ENCODE results near the gene SALL4. TPM values are rescaled to one million over a fixed set of nuclear protein-coding genes. Genes with fewer than 3 reads are reported as not detected.
"Not testable (repeated sequence)": the region's sequence is repeated elsewhere in the genome, so short reads cannot be mapped to it uniquely, and the experiment has no call there.

The SALL4 gene
- total RNA-seq (2014; rRNA removed; shearing (Covaris generic)), result not detected in 2 replicates

GRCh38 chr20:51802170-51802751 is at the start of gene SALL4:
Gene SALL4, minus strand, starts transcription at chr20:51802521. Its CDS starts 113 bp downstream, at chr20:51802408.
- Histone ChIP-seq H3K4me3 (no peak within 1 kb of the TSS), H3K27me3 (peaks cover 10% of the 10 kb centered on the region; the same call in 1 of the 2 replicates), H3K9me3 (replicated peaks) (no peaks in the 10 kb centered on the region), H3K4me1 (no peaks in the 10 kb centered on the region), H3K36me3 (no peaks in the 10 kb centered on the region), H3K27ac (no peak within 1 kb of the TSS)
- no peak for DNase-seq

GRCh38 chr20:51848346-51848745 is 46.0 kb upstream of the SALL4 start:
- Histone ChIP-seq H3K4me3 (no peak overlapping the region), H3K4me1 (no peaks in the 10 kb centered on the region), H3K27ac (no peak overlapping the region), H3K36me3 (no peaks in the 10 kb centered on the region), H3K9me3 (replicated peaks) (no peaks in the 10 kb centered on the region), H3K27me3 (no peaks in the 10 kb centered on the region)
- DNase-seq, result no peak

GRCh38 chr20:51840865-51841264 is 38.5 kb upstream of the SALL4 start:
- H3K36me3 ChIP-seq, result no peaks in the 10 kb centered on the region
- no peaks in the 10 kb centered on the region for H3K9me3 ChIP-seq (replicated peaks)
- H3K27me3 ChIP-seq, result 0 out of 2 replicates have a peak, but pooled peaks cover under 1% of the 10 kb centered on the region
- H3K4me3 ChIP-seq, result no peak overlapping the region
- H3K4me1 ChIP-seq, result no peaks in the 10 kb centered on the region
- no peak overlapping the region for H3K27ac ChIP-seq
- no peak for DNase-seq

GRCh38 chr20:51837876-51838420 is 35.6 kb upstream of the SALL4 start:
- H3K9me3 ChIP-seq (replicated peaks), result no peaks in the 10 kb centered on the region
- H3K27ac ChIP-seq, result no peak overlapping the region
- peaks cover 26% of the 10 kb centered on the region for H3K27me3 ChIP-seq
- H3K4me1 ChIP-seq, result no peaks in the 10 kb centered on the region
- H3K4me3 ChIP-seq, result no peak overlapping the region
- H3K36me3 ChIP-seq, result no peaks in the 10 kb centered on the region
- no peak for DNase-seq

DNA sequence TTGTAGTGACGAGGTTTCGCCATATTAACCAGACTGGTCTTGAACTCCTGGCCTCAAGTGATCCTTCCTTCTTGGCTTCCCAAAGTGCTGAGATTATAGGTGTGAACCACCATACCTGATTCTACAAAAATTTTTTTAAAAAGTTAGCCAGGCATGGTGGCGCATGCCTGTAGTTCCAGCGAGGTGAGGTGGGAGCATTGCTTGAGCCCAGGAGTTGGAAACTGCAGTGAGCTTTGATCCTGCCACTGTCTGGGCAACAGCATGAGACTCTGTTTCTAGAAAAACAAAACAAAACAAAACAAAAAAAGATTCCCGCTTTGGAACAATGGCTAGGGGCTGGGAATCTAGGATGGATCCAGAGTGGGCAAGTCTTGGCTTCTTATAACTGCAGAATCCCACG is 35.1 kb upstream of the SALL4 start:
- no peak for DNase-seq
- no peak overlapping the region for H3K4me3 ChIP-seq
- no peaks in the 10 kb centered on the region for H3K36me3 ChIP-seq
- no peak overlapping the region for H3K27ac ChIP-seq
- H3K27me3 ChIP-seq, result peaks cover 27% of the 10 kb centered on the region
- no peaks in the 10 kb centered on the region for H3K9me3 ChIP-seq (replicated peaks)
- no peaks in the 10 kb centered on the region for H3K4me1 ChIP-seq

- H3K4me3 ChIP-seq, result no peak overlapping the region
- no peaks in the 10 kb centered on the region for H3K4me1 ChIP-seq
- H3K9me3 ChIP-seq (replicated peaks), result no peaks in the 10 kb centered on the region
- H3K36me3 ChIP-seq, result no peaks in the 10 kb centered on the region
- no peak for DNase-seq
- peaks cover 36% of the 10 kb centered on the region for H3K27me3 ChIP-seq
- no peak overlapping the region for H3K27ac ChIP-seq
Observed at GRCh38 chr20:51833326-51833725, 31.0 kb upstream of the SALL4 start.

DNA sequence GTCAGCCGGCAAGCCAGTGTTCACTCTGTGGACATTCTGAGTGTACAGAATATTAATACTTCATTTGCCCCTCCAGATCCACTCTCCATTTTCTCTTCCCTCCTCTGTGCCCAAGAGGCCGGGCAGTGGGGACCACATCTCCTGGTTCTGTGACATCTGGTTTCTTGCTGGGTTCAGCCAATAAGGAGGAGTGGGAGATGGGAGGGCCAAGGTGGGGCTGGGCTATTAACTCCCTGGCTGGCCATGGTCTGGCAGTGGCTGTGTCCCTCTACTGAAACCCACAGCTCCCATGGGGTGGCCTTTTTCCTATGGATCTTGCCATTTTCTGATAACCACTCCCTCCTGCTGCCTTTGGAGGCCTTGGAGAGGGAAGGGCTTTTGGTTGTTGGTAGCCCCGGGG is 30.0 kb upstream of the SALL4 start:
- no peaks in the 10 kb centered on the region for H3K4me1 ChIP-seq
- no peak overlapping the region for H3K27ac ChIP-seq
- no peak overlapping the region for H3K4me3 ChIP-seq
- no peaks in the 10 kb centered on the region for H3K9me3 ChIP-seq (replicated peaks)
- no peak for DNase-seq
- no peaks in the 10 kb centered on the region for H3K36me3 ChIP-seq
- peaks cover 36% of the 10 kb centered on the region for H3K27me3 ChIP-seq

DNA sequence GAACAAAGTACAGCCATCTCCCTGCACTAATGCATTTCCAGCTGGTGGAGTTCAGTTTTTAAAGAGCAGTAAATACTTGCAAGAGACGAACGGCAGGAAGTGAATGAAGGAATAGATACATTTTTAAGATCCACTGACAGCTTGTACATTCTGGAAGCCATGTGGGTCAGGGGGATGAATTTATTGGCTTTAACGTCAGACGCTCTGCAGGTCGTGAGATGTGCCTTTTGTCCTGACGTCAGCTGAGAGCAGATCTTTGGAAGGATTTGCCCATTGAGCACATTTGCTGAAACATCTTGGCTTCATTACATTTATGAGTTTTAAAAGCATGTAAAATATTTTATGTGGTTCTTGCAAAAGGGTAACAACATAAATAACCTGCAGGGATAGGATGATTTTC is 29.5 kb upstream of the SALL4 start:
- DNase-seq, result no peak
- Histone ChIP-seq H3K4me1 (no peaks in the 10 kb centered on the region), H3K4me3 (no peak overlapping the region), H3K27me3 (peaks cover 36% of the 10 kb centered on the region), H3K36me3 (no peaks in the 10 kb centered on the region), H3K9me3 (replicated peaks) (no peaks in the 10 kb centered on the region), H3K27ac (no peak overlapping the region)

- H3K36me3 ChIP-seq, result no peaks in the 10 kb centered on the region
- H3K4me3 ChIP-seq, result no peak overlapping the region
- H3K4me1 ChIP-seq, result no peaks in the 10 kb centered on the region
- peaks cover 33% of the 10 kb centered on the region for H3K27me3 ChIP-seq
- no peak overlapping the region for H3K27ac ChIP-seq
- DNase-seq, result no peak
- no peaks in the 10 kb centered on the region for H3K9me3 ChIP-seq (replicated peaks)
Observed at GRCh38 chr20:51830538-51830937, 28.2 kb upstream of the SALL4 start.

- H3K9me3 ChIP-seq (replicated peaks), result no peaks in the 10 kb centered on the region
- no peak overlapping the region for H3K4me3 ChIP-seq
- H3K27ac ChIP-seq, result no peak overlapping the region
- no peaks in the 10 kb centered on the region for H3K36me3 ChIP-seq
- H3K4me1 ChIP-seq, result no peaks in the 10 kb centered on the region
- DNase-seq, result no peak
- H3K27me3 ChIP-seq, result peaks cover 19% of the 10 kb centered on the region
Observed at GRCh38 chr20:51828762-51829161, 26.4 kb upstream of the SALL4 start.

DNA sequence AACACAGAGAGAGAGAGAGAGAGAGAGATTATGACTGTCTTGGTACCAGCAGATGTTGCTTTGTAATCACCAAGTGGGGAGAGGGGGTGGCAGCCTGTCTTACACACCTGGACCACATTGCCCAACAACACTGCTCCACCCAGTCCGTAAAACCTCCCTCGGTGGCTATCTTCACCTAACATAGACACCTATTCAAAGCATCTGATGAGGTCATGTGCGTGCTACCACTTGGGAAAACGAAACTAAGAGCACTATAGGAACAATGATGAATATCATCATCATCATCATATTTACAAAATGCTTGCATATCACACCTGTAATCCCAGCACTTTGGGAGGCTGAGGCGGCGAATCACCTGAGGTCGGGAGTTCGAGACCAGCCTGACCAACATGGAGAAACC is 24.1 kb upstream of the SALL4 start:
- Histone ChIP-seq H3K36me3 (no peaks in the 10 kb centered on the region), H3K9me3 (replicated peaks) (no peaks in the 10 kb centered on the region), H3K4me1 (no peaks in the 10 kb centered on the region), H3K27me3 (peaks cover 10% of the 10 kb centered on the region; the same call in 1 of the 2 replicates), H3K4me3 (no peak overlapping the region), H3K27ac (no peak overlapping the region)
- no peak for DNase-seq

- DNase-seq, result no peak
- Histone ChIP-seq H3K27me3 (peaks cover 4% of the 10 kb centered on the region; the same call in 1 of the 2 replicates), H3K4me3 (no peak overlapping the region), H3K36me3 (no peaks in the 10 kb centered on the region), H3K4me1 (no peaks in the 10 kb centered on the region), H3K9me3 (replicated peaks) (no peaks in the 10 kb centered on the region), H3K27ac (no peak overlapping the region)
Observed at GRCh38 chr20:51818479-51819008, 16.2 kb upstream of the SALL4 start.

DNA sequence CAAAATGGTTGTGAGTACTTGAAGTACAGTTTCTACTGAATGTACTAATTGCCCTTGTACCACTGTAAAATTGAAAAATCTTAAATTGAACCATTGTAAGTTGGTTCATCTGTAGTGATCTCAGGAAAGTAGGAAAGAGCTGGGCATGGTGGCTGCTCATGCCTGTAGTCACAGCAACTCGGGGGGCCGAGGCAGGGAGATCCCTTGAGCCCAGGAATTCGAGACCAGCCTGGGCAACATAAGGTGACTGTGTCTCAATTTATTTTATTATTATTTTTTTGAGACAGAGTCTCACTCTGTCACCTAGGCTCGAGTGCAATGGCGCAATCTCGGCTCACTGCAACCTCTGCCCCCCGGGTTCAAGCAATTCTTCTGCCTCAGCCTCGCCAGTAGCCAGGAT is 14.5 kb upstream of the SALL4 start:
- not testable (repeated sequence) for H3K27ac ChIP-seq; H3K9me3 ChIP-seq (replicated peaks); DNase-seq; H3K27me3 ChIP-seq; H3K4me1 ChIP-seq; H3K4me3 ChIP-seq; H3K36me3 ChIP-seq

- Histone ChIP-seq H3K27ac (no peak overlapping the region), H3K4me1 (no peaks in the 10 kb centered on the region), H3K36me3 (no peaks in the 10 kb centered on the region), H3K27me3 (peaks cover 21% of the 10 kb centered on the region; the same call in 1 of the 2 replicates), H3K4me3 (no peak overlapping the region), H3K9me3 (replicated peaks) (no peaks in the 10 kb centered on the region)
- DNase-seq, result no peak
Observed at GRCh38 chr20:51815383-51816076, 13.2 kb upstream of the SALL4 start.

DNA sequence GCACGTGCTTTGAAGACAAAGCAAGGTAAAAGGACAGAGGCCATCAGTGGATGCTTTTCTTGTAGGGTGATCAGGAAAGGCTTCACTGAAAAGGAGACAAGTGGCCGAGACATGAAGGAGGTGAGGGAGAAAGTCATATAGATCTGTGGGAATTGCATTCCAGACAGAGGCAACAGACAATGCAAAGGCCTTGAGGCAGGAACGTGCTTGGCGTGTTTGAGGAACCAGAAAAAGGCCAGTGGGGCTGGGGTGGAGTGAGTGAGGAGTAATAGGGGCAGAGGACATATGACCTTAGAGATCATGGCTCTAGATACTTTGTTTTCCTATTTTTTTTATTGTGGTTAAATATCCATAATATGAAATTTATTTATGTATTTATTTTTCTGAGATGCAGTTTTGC is 10.5 kb upstream of the SALL4 start:
- no peak overlapping the region for H3K4me3 ChIP-seq
- H3K9me3 ChIP-seq (replicated peaks), result no peaks in the 10 kb centered on the region
- no peak for DNase-seq
- peaks cover 20% of the 10 kb centered on the region; the same call in 1 of the 2 replicates for H3K27me3 ChIP-seq
- H3K27ac ChIP-seq, result no peak overlapping the region
- H3K36me3 ChIP-seq, result no peaks in the 10 kb centered on the region
- no peaks in the 10 kb centered on the region for H3K4me1 ChIP-seq

Measured in SJCRH30 (cell line).